ENCODE data around the gene CCDC92.

The CCDC92 gene

DNA sequence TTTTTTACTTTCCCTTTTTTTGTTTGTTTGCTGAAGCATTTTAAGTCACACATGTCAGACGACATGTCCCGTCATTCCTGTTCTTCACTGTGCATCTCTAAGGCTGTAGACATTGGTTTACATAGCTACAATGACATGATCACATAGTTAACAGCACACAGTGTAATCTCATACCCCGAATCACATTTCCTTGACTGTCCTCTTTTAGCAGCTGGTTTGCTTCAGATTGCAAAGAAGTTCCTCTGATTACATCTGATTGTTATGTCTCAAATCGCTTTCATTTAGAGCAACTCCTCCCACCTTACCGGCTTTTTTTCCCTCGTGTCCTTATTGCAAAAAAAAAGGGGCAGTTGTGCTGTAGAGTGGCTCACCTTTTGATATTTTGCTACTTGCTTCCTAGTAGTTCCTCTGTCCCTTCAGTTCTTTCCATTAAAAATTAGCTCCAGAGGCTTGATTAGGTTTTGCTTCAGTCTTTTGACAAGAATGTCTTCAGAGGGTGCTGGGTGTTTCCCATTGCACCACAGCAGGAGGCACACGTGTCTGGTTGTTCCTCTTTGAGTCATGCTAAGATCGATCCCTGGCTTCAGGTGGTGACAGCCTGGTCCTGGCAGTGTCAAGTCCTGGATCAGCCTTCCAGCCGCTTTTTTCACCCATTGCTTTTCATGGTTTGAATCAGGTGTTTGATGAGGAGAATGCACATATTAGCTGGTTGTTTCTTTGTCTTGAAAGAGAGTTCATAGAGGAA is 35.4 kb upstream of the CCDC92 start (continued):
- no peak for TF ChIP-seq ZNF8 (CRISPR knock-in tag; IDR thresholded peaks at IDR 0.05)

DNA sequence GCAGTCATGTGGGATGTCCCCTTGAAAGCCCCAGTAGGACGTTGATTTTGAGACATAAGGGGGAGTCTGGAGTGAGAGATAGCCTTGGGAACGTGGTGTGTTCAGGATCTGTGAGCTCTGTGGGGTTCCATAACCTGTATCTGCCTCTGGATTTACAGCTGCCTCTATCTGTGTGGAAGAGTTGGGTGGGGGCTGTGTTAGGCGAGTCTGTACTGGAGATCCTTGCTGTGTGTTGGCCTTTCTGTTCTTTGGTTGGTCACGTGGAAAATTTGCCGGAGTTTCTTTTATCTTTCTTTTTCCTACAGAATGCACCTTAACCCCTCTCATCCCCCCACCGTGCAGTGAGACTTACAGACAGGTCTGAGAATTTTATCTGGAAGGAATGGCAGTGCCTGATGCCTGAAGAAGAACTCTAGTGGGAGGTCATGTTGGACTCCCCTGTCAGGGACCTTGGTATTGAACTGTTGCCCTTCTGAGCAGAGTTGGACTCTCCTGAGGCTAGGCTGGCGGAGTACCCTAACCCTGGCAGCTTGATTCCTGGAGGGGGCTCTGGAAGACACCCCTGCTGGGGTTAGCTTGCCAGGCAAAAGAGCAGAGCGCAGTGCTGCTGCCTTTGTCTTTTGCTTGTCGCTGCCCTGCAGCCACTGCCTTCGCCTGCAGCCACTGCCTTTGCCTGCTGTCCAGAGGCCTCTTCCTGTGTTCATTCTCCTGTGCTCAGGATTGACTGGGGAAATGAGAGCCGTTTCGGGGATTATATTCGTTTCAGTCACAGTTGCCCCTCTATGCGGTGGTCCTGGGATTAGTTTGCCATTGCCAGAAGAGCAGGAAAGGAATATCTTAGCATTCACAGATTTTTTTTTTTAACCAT is 34.4 kb upstream of the CCDC92 start:
- TF ChIP-seq ZC3H10 (CRISPR knock-in tag; IDR thresholded peaks at IDR 0.05), result no peak
- no peak for TF ChIP-seq GLIS3 (CRISPR knock-in tag; IDR thresholded peaks at IDR 0.05)
- TF ChIP-seq, protein P1, sequence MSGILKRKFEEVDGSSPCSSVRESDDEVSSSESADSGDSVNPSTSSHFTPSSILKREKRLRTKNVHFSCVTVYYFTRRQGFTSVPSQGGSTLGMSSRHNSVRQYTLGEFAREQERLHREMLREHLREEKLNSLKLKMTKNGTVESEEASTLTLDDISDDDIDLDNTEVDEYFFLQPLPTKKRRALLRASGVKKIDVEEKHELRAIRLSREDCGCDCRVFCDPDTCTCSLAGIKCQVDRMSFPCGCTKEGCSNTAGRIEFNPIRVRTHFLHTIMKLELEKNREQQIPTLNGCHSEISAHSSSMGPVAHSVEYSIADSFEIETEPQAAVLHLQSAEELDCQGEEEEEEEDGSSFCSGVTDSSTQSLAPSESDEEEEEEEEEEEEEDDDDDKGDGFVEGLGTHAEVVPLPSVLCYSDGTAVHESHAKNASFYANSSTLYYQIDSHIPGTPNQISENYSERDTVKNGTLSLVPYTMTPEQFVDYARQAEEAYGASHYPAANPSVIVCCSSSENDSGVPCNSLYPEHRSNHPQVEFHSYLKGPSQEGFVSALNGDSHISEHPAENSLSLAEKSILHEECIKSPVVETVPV (CRISPR knock-in tag; IDR thresholded peaks at IDR 0.05), result no peak
- no peak for TF ChIP-seq ESRRG (CRISPR knock-in tag; IDR thresholded peaks at IDR 0.05)
- TF ChIP-seq ZNF8 (CRISPR knock-in tag; IDR thresholded peaks at IDR 0.05), result no peak
- TF ChIP-seq, protein P2, sequence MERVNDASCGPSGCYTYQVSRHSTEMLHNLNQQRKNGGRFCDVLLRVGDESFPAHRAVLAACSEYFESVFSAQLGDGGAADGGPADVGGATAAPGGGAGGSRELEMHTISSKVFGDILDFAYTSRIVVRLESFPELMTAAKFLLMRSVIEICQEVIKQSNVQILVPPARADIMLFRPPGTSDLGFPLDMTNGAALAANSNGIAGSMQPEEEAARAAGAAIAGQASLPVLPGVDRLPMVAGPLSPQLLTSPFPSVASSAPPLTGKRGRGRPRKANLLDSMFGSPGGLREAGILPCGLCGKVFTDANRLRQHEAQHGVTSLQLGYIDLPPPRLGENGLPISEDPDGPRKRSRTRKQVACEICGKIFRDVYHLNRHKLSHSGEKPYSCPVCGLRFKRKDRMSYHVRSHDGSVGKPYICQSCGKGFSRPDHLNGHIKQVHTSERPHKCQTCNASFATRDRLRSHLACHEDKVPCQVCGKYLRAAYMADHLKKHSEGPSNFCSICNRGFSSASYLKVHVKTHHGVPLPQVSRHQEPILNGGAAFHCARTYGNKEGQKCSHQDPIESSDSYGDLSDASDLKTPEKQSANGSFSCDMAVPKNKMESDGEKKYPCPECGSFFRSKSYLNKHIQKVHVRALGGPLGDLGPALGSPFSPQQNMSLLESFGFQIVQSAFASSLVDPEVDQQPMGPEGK (CRISPR knock-in tag; IDR thresholded peaks at IDR 0.05; ENCODE audit: borderline replicate concordance), result no peak
- no peak for TF ChIP-seq TCF4 (CRISPR knock-in tag; IDR thresholded peaks at IDR 0.05; ENCODE audit: borderline replicate concordance)
- TF ChIP-seq SNAI2 (CRISPR knock-in tag; IDR thresholded peaks at IDR 0.05), result no peak
- TF ChIP-seq ISL1 (CRISPR knock-in tag; IDR thresholded peaks at IDR 0.05), result no peak
- TF ChIP-seq OSR1 (CRISPR knock-in tag; IDR thresholded peaks at IDR 0.05), result no peak
- TF ChIP-seq ZFP30 (CRISPR knock-in tag; IDR thresholded peaks at IDR 0.05), result no peak
- ATAC-seq, result no peak

DNA sequence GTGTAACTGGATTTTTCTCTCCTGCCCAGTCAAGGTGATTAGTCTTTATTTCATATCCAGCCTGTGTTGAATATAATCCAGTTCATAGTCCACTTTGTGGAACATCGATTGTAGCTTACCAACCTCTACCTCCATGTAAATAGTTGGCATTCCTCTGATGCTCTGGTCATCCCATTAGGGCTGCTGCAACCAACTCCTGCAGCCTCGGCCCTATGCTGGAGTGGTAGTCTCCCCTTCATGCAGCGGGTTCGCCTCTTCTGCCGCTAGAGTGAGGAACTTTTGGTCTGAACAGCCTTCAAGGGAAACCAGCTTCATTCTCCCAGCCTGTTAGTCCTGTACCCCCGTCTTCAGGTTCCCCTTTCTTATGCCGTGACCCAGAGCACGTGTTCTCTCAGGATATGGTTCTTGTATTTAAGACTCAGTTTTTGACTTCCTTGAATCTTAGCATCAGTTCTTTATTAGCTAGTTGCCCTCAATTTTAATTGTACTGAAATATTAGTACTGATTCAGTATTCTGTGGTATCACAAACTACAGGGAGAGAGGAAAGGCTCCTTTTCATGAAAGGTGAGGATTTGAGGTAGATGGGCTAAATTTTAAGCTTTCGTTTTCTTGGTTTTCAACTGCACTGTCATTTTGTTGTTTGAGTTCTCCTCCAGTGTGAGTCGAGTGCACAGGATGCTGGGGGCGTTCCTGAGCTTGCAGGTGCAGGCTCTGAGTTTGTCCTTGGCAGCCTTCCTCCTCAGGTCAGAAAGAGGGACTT is 33.6 kb upstream of the CCDC92 start:
- TF ChIP-seq ESRRG (CRISPR knock-in tag; IDR thresholded peaks at IDR 0.05) (no peak), PPARA (CRISPR knock-in tag; IDR thresholded peaks at IDR 0.05; ENCODE audit: borderline replicate concordance) (no peak), ZNF565 (CRISPR knock-in tag; conservative IDR thresholded peaks at IDR 0.05; ENCODE audit: low read depth) (no peak), TCF4 (CRISPR knock-in tag; IDR thresholded peaks at IDR 0.05; ENCODE audit: borderline replicate concordance) (no peak), ZFP30 (CRISPR knock-in tag; IDR thresholded peaks at IDR 0.05) (no peak), ZNF8 (CRISPR knock-in tag; IDR thresholded peaks at IDR 0.05) (no peak), ARNTL (CRISPR knock-in tag; IDR thresholded peaks at IDR 0.05; ENCODE audit: borderline replicate concordance, low read depth) (no peak), ISL1 (CRISPR knock-in tag; IDR thresholded peaks at IDR 0.05) (no peak), RARB (CRISPR knock-in tag; IDR thresholded peaks at IDR 0.05) (no peak), TOX (CRISPR knock-in tag; IDR thresholded peaks at IDR 0.05; ENCODE audit: borderline replicate concordance) (no peak), SNAI2 (CRISPR knock-in tag; IDR thresholded peaks at IDR 0.05) (no peak), ZC3H10 (CRISPR knock-in tag; IDR thresholded peaks at IDR 0.05) (no peak), OSR1 (CRISPR knock-in tag; IDR thresholded peaks at IDR 0.05) (no peak), BACH2 (CRISPR knock-in tag; IDR thresholded peaks at IDR 0.05; ENCODE audit: borderline replicate concordance) (no peak)
- TF ChIP-seq, protein P3, sequence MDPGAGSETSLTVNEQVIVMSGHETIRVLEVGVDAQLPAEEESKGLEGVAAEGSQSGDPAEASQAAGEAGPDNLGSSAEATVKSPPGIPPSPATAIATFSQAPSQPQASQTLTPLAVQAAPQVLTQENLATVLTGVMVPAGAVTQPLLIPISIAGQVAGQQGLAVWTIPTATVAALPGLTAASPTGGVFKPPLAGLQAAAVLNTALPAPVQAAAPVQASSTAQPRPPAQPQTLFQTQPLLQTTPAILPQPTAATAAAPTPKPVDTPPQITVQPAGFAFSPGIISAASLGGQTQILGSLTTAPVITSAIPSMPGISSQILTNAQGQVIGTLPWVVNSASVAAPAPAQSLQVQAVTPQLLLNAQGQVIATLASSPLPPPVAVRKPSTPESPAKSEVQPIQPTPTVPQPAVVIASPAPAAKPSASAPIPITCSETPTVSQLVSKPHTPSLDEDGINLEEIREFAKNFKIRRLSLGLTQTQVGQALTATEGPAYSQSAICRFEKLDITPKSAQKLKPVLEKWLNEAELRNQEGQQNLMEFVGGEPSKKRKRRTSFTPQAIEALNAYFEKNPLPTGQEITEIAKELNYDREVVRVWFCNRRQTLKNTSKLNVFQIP (CRISPR knock-in tag; IDR thresholded peaks at IDR 0.05; ENCODE audit: borderline replicate concordance, low read depth), result no peak
- TF ChIP-seq, protein P4, sequence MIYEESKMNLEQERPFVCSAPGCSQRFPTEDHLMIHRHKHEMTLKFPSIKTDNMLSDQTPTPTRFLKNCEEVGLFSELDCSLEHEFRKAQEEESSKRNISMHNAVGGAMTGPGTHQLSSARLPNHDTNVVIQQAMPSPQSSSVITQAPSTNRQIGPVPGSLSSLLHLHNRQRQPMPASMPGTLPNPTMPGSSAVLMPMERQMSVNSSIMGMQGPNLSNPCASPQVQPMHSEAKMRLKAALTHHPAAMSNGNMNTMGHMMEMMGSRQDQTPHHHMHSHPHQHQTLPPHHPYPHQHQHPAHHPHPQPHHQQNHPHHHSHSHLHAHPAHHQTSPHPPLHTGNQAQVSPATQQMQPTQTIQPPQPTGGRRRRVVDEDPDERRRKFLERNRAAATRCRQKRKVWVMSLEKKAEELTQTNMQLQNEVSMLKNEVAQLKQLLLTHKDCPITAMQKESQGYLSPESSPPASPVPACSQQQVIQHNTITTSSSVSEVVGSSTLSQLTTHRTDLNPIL (CRISPR knock-in tag; IDR thresholded peaks at IDR 0.05; ENCODE audit: low read depth), result no peak
- TF ChIP-seq, protein P1 (CRISPR knock-in tag; IDR thresholded peaks at IDR 0.05), result no peak
- TF ChIP-seq, protein P2 (CRISPR knock-in tag; IDR thresholded peaks at IDR 0.05; ENCODE audit: borderline replicate concordance), result no peak
- TF ChIP-seq, protein P5, sequence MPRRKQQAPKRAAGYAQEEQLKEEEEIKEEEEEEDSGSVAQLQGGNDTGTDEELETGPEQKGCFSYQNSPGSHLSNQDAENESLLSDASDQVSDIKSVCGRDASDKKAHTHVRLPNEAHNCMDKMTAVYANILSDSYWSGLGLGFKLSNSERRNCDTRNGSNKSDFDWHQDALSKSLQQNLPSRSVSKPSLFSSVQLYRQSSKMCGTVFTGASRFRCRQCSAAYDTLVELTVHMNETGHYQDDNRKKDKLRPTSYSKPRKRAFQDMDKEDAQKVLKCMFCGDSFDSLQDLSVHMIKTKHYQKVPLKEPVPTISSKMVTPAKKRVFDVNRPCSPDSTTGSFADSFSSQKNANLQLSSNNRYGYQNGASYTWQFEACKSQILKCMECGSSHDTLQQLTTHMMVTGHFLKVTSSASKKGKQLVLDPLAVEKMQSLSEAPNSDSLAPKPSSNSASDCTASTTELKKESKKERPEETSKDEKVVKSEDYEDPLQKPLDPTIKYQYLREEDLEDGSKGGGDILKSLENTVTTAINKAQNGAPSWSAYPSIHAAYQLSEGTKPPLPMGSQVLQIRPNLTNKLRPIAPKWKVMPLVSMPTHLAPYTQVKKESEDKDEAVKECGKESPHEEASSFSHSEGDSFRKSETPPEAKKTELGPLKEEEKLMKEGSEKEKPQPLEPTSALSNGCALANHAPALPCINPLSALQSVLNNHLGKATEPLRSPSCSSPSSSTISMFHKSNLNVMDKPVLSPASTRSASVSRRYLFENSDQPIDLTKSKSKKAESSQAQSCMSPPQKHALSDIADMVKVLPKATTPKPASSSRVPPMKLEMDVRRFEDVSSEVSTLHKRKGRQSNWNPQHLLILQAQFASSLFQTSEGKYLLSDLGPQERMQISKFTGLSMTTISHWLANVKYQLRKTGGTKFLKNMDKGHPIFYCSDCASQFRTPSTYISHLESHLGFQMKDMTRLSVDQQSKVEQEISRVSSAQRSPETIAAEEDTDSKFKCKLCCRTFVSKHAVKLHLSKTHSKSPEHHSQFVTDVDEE (CRISPR knock-in tag; IDR thresholded peaks at IDR 0.05), result no peak
- no peak for ATAC-seq
